Loucy (cell line): ENCODE data around the gene ABCC9.

ENCODE experiments used
- H2AFZ ChIP-seq: fragments of 200-600 bp; sonication (generic); 2 replicates; pipeline ENCODE4 v1.6.0; 2016; ENCODE audit warnings: antibody characterized with exemption, mild to moderate bottlenecking, low read length, moderate library complexity
- H3F3A ChIP-seq: fragments of 200-600 bp; 2 replicates; pipeline ENCODE4 v1.6.0; 2016; ENCODE audit warnings: antibody characterized with exemption, low read depth, mild to moderate bottlenecking
- H3K27me3 ChIP-seq: fragments of 200-600 bp; sonication (generic); 2 replicates; pipeline ENCODE4 v1.6.1; 2014; ENCODE audit warnings: low read length, mild to moderate bottlenecking; ENCODE audit not compliant: insufficient read depth, poor library complexity, severe bottlenecking
- H3K36me3 ChIP-seq: fragments of 200-600 bp; sonication (generic); 2 replicates; pipeline ENCODE4 v1.6.1; 2016; ENCODE audit warnings: low read length; ENCODE audit not compliant: insufficient read depth
- H3K4me1 ChIP-seq: fragments of 200-600 bp; sonication (generic); 2 replicates; pipeline ENCODE4 v1.5.1; 2014; ENCODE audit warnings: low read length, mild to moderate bottlenecking; ENCODE audit not compliant: insufficient read depth, poor library complexity, severe bottlenecking
- H3K4me2 ChIP-seq: fragments of 200-600 bp; sonication (generic); 2 replicates; pipeline ENCODE4 v1.6.0; 2014; ENCODE audit warnings: antibody characterized with exemption, low read length, low read depth, mild to moderate bottlenecking; ENCODE audit not compliant: poor library complexity, severe bottlenecking
- H3K4me3 ChIP-seq: fragments of 200-600 bp; sonication (generic); 2 replicates; pipeline ENCODE4 v1.5.1; 2014; ENCODE audit warnings: low read length, mild to moderate bottlenecking, mixed read lengths; ENCODE audit not compliant: poor library complexity, severe bottlenecking
- H3K79me2 ChIP-seq: fragments of 200-600 bp; sonication (generic); 2 replicates; pipeline ENCODE4 v1.6.1; 2014; ENCODE audit warnings: low read length; ENCODE audit not compliant: insufficient read depth
- H3K9ac ChIP-seq: fragments of 200-600 bp; sonication (generic); 2 replicates; pipeline ENCODE4 v1.6.0; 2014; ENCODE audit warnings: mild to moderate bottlenecking, low read depth, low read length, moderate library complexity; ENCODE audit not compliant: poor library complexity, severe bottlenecking
- H3K9me2 ChIP-seq: fragments of 200-600 bp; sonication (generic); replicated peaks from 2 replicates; pipeline ENCODE4 v1.6.1; 2016; ENCODE audit warnings: low read depth, low read length, mixed read lengths
- H3K9me3 ChIP-seq: fragments of 200-600 bp; sonication (generic); 2 replicates; pipeline ENCODE4 v1.6.1; 2014; ENCODE audit warnings: mild to moderate bottlenecking, antibody characterized with exemption, low read length, low read depth; ENCODE audit not compliant: insufficient read depth
- H4K20me1 ChIP-seq: fragments of 200-600 bp; sonication (generic); 2 replicates; pipeline ENCODE4 v1.6.0; 2014; ENCODE audit warnings: antibody characterized with exemption, low read length, mild to moderate bottlenecking; ENCODE audit not compliant: insufficient read depth, poor library complexity, severe bottlenecking
- CTCF ChIP-seq: fragments of 200-600 bp; sonication (generic); conservative IDR thresholded peaks from 2 replicates; pipeline ENCODE4 v1.5.1; 2014; ENCODE audit warnings: mild to moderate bottlenecking, antibody characterized with exemption, low read length
- EZH2phosphoT487 ChIP-seq: fragments of 200-600 bp; IDR thresholded peaks from 2 replicates; pipeline ENCODE4 v1.6.1; 2018; ENCODE audit warnings: antibody characterized with exemption, mild to moderate bottlenecking, moderate library complexity, borderline replicate concordance

The ABCC9 gene

GRCh38 chr12:21819236-21819635, 122.0 kb downstream of the ABCC9 start:
- H3K27me3 ChIP-seq, result no peaks in the 10 kb centered on the region
- no peaks in the 10 kb centered on the region for H3K36me3 ChIP-seq
- TF ChIP-seq CTCF (no peak), EZH2phosphoT487 (no peak)
- no peak overlapping the region for H3K4me2 ChIP-seq
- no peak overlapping the region for H3K9ac ChIP-seq
- H3K4me3 ChIP-seq, result no peak overlapping the region
- H3K9me3 ChIP-seq, result no peaks in the 10 kb centered on the region
- H4K20me1 ChIP-seq, result no peaks in the 10 kb centered on the region
- no peaks in the 10 kb centered on the region for H3K9me2 ChIP-seq
- no peak overlapping the region for H2AFZ ChIP-seq
- no peaks in the 10 kb centered on the region for H3K4me1 ChIP-seq
- no peaks in the 10 kb centered on the region for H3K79me2 ChIP-seq
- H3F3A ChIP-seq, result no peaks in the 10 kb centered on the region

GRCh38 chr12:21818627-21819026, 122.6 kb downstream of the ABCC9 start:
- H3K9ac ChIP-seq, result no peak overlapping the region
- no peak overlapping the region for H3K4me3 ChIP-seq
- H3K4me1 ChIP-seq, result no peaks in the 10 kb centered on the region
- no peaks in the 10 kb centered on the region for H3K9me3 ChIP-seq
- no peak overlapping the region for H2AFZ ChIP-seq
- H3F3A ChIP-seq, result no peaks in the 10 kb centered on the region
- no peak overlapping the region for H3K4me2 ChIP-seq
- no peaks in the 10 kb centered on the region for H4K20me1 ChIP-seq
- TF ChIP-seq CTCF, result no peak
- H3K79me2 ChIP-seq, result no peaks in the 10 kb centered on the region
- H3K9me2 ChIP-seq, result no peaks in the 10 kb centered on the region
- no peaks in the 10 kb centered on the region for H3K27me3 ChIP-seq
- H3K36me3 ChIP-seq, result no peaks in the 10 kb centered on the region

- Histone ChIP-seq H3K4me2 (no peak overlapping the region), H3K36me3 (no peaks in the 10 kb centered on the region), H3K9me3 (no peaks in the 10 kb centered on the region), H3F3A (no peaks in the 10 kb centered on the region), H3K79me2 (no peaks in the 10 kb centered on the region), H3K9ac (no peak overlapping the region), H3K4me1 (no peaks in the 10 kb centered on the region), H3K4me3 (no peak overlapping the region), H4K20me1 (no peaks in the 10 kb centered on the region), H2AFZ (no peak overlapping the region), H3K27me3 (no peaks in the 10 kb centered on the region), H3K9me2 (no peaks in the 10 kb centered on the region)
- TF ChIP-seq EZH2phosphoT487 (no peak), CTCF (no peak)
Measured at GRCh38 chr12:21815306-21816062, 125.7 kb downstream of the ABCC9 start.
